Cardiac muscle cell (in vitro differentiated cells and primary cell): ENCODE measurements around the gene NEGR1. TPM values are rescaled to one million over a fixed set of nuclear protein-coding genes. Genes with fewer than 3 reads are reported as not detected.
A peak's percentile ranks its signal among the peaks of the same experiment; 100 is the strongest.

Experiments used
- DNase-seq, 2 donors: peaks; one replicate each; pipeline versions ENCODE4 v3.0.0 to v3.0.0-alpha.2; 2010 to 2017; ENCODE audit warnings: low read depth in 1 of 2, low spot score in 1 of 2
- H3K27ac ChIP-seq: fragments of 200-600 bp; sonication (generic); 2 replicates; pipeline ENCODE4 v1.5.1; 2016
- H3K27me3 ChIP-seq: fragments of 200-600 bp; sonication (generic); 2 replicates; pipeline ENCODE4 v1.6.0; 2016; ENCODE audit warnings: control low read depth
- H3K36me3 ChIP-seq: fragments of 200-600 bp; sonication (generic); 2 replicates; pipeline ENCODE4 v1.5.1; 2016; ENCODE audit warnings: control low read depth
- H3K4me1 ChIP-seq: fragments of 200-600 bp; sonication (generic); 2 replicates; pipeline ENCODE4 v1.8.1; 2017; ENCODE audit warnings: low read depth, mild to moderate bottlenecking, mixed run types
- H3K4me3 ChIP-seq: fragments of 200-600 bp; sonication (generic); 2 replicates; pipeline ENCODE4 v1.5.1; 2016; ENCODE audit warnings: mild to moderate bottlenecking
- H3K9me3 ChIP-seq: fragments of 200-600 bp; sonication (generic); 2 replicates; pipeline ENCODE4 v1.5.1; 2017; ENCODE audit warnings: low read depth, mild to moderate bottlenecking, control low read depth
- polyA plus RNA-seq: library from polyadenylated mRNA; unstranded; fragments of >200 nt; fragmentation: Nextera tagmentation; extraction: Ambion mirVana; gene quantifications from 2 replicates; pipeline ENCODE4 v1.2.1, GENCODE V29; 2016
- total RNA-seq: library from RNA; depleted of rRNA; stranded (reverse); fragments of >200 nt; gene quantifications from 2 replicates; pipeline ENCODE4 v1.2.3, GENCODE V29; 2016
- TF ChIP-seq, protein P1 (sequence below): IDR thresholded peaks from 2 replicates; pipeline ENCODE4 v1.5.1; 2012; ENCODE audit warnings: low read depth, mild to moderate bottlenecking, low read length

The NEGR1 gene
- total and polyA plus RNA-seq, 2 experiments from 2014 or later: 0.06 to 0.20 TPM

- peak overlapping the region; percentile 94 for H3K4me3 ChIP-seq
- TF ChIP-seq, protein P1, sequence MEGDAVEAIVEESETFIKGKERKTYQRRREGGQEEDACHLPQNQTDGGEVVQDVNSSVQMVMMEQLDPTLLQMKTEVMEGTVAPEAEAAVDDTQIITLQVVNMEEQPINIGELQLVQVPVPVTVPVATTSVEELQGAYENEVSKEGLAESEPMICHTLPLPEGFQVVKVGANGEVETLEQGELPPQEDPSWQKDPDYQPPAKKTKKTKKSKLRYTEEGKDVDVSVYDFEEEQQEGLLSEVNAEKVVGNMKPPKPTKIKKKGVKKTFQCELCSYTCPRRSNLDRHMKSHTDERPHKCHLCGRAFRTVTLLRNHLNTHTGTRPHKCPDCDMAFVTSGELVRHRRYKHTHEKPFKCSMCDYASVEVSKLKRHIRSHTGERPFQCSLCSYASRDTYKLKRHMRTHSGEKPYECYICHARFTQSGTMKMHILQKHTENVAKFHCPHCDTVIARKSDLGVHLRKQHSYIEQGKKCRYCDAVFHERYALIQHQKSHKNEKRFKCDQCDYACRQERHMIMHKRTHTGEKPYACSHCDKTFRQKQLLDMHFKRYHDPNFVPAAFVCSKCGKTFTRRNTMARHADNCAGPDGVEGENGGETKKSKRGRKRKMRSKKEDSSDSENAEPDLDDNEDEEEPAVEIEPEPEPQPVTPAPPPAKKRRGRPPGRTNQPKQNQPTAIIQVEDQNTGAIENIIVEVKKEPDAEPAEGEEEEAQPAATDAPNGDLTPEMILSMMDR: no peak
- H3K36me3 ChIP-seq: no peaks in the 10 kb centered on the region
- H3K27me3 ChIP-seq: peaks cover 53% of the 10 kb centered on the region
- peak overlapping the region; percentile 70 for H3K27ac ChIP-seq
- no peaks in the 10 kb centered on the region for H3K4me1 ChIP-seq
- peak; percentile 66 to 82 for DNase-seq
- H3K9me3 ChIP-seq: no peaks in the 10 kb centered on the region
These were observed 1.2 kb upstream of the NEGR1 start for GRCh38 chr1:72283307-72284083.

DNA sequence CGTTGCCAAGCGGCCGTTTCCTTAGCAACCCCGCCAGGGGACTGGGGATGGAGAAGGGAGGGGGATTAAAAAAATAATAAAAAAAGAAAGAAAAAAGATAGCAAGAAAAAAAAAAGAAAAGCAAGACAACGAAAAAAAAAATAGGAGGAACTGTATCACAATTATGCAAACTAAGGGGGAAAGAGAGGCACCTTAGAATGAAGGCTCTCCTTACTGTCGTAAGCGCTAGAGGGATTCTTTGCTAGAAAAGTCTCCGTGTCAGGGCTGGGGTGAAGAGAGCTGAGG, 625 bp upstream of the NEGR1 start:
- TF ChIP-seq, protein P1: no peak
- H3K36me3 ChIP-seq: no peaks in the 10 kb centered on the region
- no peak for DNase-seq
- no peaks in the 10 kb centered on the region for H3K4me1 ChIP-seq
- peak overlapping the region; percentile 70 for H3K27ac ChIP-seq
- peaks cover 53% of the 10 kb centered on the region for H3K27me3 ChIP-seq
- no peaks in the 10 kb centered on the region for H3K9me3 ChIP-seq
- H3K4me3 ChIP-seq: peak overlapping the region; percentile 94

DNA sequence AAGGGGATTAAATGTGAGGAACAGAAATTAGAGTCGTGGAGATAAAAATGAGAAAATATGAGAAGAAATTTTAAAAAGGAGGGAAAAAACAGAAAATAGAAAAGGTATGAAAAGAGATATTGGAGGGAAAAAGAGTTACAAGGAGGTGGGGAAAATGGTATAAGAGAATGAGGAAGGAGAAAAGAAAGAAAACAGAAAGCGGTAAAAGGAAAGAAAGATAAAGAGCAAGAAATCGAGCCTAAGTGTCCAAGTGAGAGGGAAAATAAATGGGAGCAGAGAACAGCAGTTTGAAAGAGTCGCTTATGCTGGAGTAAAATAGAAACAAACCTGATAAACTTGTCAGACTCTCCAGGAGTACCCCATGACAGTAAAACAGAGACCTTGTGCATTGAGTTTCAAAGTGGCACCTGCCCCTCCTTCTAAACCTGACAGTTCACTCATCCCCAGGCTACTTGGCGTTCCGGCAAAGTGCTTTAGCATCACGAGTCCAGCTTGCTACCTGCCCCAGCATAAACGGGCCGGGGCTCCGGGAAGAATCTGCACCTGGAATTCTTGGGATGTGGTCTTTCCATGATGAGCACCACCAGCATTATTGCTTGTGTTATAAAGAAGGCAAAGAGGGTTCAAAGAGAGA, 585 bp downstream of the NEGR1 start:
- no peaks in the 10 kb centered on the region for H3K36me3 ChIP-seq
- peaks cover 52% of the 10 kb centered on the region for H3K27me3 ChIP-seq
- H3K4me1 ChIP-seq: no peaks in the 10 kb centered on the region
- H3K27ac ChIP-seq: no peak overlapping the region
- no peaks in the 10 kb centered on the region for H3K9me3 ChIP-seq
- DNase-seq: no peak
- H3K4me3 ChIP-seq: peak overlapping the region; percentile 94
- TF ChIP-seq, protein P1: no peak

DNA sequence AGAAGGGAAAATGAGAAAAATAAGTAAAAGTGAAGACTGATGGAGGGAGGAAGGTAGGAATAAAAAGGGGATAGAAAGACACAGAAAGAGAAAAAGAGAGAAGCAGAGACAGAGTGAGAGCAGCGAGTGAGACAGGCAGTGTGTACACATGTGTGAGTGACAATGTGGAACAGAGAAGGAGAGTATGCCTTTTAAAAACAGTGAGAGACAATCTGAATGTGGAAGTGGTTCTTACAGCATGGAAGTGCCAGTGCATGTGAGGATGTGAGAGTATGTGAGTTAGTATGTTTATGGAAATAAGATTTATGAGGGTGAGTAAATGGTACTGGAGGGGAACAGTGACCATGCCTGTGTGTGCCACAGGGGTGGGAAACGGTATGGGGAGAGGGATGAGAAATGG, 1.2 kb downstream of the NEGR1 start:
- Histone ChIP-seq H3K36me3 (no peaks in the 10 kb centered on the region), H3K27me3 (peaks cover 46% of the 10 kb centered on the region), H3K27ac (no peak overlapping the region), H3K4me1 (no peaks in the 10 kb centered on the region), H3K9me3 (no peaks in the 10 kb centered on the region), H3K4me3 (no peak overlapping the region)
- TF ChIP-seq, protein P1: no peak
- no peak for DNase-seq

- H3K36me3 ChIP-seq: no peaks in the 10 kb centered on the region
- no peak for DNase-seq
- no peak overlapping the region for H3K27ac ChIP-seq
- H3K4me1 ChIP-seq: no peaks in the 10 kb centered on the region
- no peak overlapping the region for H3K4me3 ChIP-seq
- H3K27me3 ChIP-seq: peaks cover 41% of the 10 kb centered on the region
- TF ChIP-seq, protein P1: no peak
- no peaks in the 10 kb centered on the region for H3K9me3 ChIP-seq
These were observed 1.6 kb downstream of the NEGR1 start for GRCh38 chr1:72280711-72281110.
